Left cardiac atrium (tissue), 4 donors: ENCODE data around the gene KRT4. TPM values are rescaled to one million over a fixed set of nuclear protein-coding genes. Genes with fewer than 3 reads are reported as not detected.
A peak's percentile ranks its signal among the peaks of the same experiment; 100 is the strongest.
"Not testable (repeated sequence)": the region's sequence is repeated elsewhere in the genome, so short reads cannot be mapped to it uniquely, and the experiment has no call there.

Experiments used
- ATAC-seq, 2 donors: fragments of 200-7000 bp; cut with Tn5 transposase; one replicate each; pipeline ENCODE4 v1.9.1; 2020; ENCODE audit warnings: mild to moderate bottlenecking in 2 of 2, moderate library complexity in 2 of 2
- DNase-seq: peaks from one replicate; pipeline ENCODE4 v3.0.0-alpha.2; 2020
- intact Hi-C, 2 donors: fragments of 100-400 bp; cut with DNase I; formaldehyde crosslinking; loops; one replicate each; pipeline versions ENCODE4 v1.14.1 to v1.15.1; 2022 to 2023
- long read RNA-seq: library from polyadenylated mRNA; unstranded; transcript quantifications from one replicate; pipeline ENCODE4 v2.0.0, GENCODE V29; 2021
- total RNA-seq, 2 donors: library from RNA; stranded (reverse); fragmentation: NEBNext Ultra II Directional; extraction: Animal tissue kit (Norgen Biotek cat#: 25700); gene quantifications; one replicate each; pipeline ENCODE4 v1.2.1, GENCODE V29; 2021
- donor health status: DM: no; HTN: yes; CAD: no.
- donor health status: DM: no; HTN: yes; CAD: no; lungs with severe emphysema.
- donor health status: DM: yes; HTN: yes; CAD: no.
- donor health status: Dilated cardiomyopathy.

The KRT4 gene
- total RNA-seq, result not detected
- long read RNA-seq, result 0 reads

DNA sequence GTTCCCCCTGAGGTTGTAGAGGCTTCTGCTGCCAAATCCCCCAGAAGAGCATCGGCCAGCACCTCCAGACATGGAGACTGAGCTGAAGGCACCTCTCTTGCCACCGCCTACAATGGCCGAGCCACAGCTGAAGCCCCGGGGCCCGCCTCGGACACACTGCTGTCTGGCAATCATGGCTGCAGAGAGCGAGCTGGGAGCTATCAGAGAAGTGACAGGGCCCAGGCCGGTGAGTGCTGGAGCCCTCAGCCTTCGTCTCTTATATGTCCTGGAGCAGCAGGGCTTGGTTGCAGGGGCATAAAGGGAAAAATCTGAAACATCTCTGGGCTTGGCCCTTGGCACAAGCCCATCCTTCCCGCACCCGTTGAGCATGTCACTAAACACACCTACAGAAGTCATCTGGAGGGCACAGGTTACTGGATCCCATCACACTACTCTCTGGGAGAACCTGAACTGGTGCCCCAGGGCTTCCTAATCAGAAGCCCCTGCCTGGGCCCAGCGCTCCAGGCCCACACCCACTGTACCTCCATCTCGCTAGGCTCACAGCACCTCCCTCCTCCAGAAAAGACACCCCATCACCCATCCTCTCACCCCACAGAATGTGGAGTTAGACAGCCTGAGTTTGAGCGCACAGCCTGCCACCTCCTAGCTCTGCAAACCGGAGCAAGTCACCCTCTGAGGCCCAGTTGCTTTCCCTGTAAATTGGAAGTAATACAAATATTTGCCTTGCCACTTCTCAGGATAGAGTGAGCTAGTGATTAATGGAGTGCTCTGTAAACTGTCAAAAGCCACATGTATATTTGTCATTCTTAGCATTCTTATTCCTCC is at the start of gene KRT4:
Gene KRT4 (minus strand): TSS at position 232 of the 825 bp plus-strand sequence. CDS start 58 bp downstream, at position 174.
- no peak for DNase-seq
- no peak for ATAC-seq
- intact Hi-C loops, result no loop called here

GRCh38 chr12:52862023-52862422 is 48.1 kb upstream of the KRT4 start:
- intact Hi-C loops, result no loop called here
- DNase-seq (no peak), ATAC-seq (no peak)

DNA sequence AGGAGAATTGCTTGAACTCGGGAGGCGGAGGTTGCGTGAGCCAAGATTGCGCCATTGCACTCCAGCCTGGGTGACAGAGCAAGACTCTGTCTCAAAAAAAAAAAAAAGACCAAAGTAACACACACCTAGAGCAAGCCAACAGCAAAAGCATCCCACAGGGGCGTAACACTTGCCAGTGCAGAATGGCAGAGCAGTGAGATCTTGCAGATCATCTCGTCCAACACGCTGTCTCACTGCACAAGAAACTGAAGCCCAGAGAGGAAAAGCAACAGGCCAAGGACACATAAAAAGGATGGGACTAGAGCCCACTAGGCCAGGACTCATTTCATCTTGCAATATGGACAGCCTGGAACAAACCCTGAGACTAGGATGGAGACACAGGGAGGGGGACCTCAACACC is 47.6 kb upstream of the KRT4 start:
- ATAC-seq, result no peak
- no peak for DNase-seq
- intact Hi-C loops, result no loop called here

DNA sequence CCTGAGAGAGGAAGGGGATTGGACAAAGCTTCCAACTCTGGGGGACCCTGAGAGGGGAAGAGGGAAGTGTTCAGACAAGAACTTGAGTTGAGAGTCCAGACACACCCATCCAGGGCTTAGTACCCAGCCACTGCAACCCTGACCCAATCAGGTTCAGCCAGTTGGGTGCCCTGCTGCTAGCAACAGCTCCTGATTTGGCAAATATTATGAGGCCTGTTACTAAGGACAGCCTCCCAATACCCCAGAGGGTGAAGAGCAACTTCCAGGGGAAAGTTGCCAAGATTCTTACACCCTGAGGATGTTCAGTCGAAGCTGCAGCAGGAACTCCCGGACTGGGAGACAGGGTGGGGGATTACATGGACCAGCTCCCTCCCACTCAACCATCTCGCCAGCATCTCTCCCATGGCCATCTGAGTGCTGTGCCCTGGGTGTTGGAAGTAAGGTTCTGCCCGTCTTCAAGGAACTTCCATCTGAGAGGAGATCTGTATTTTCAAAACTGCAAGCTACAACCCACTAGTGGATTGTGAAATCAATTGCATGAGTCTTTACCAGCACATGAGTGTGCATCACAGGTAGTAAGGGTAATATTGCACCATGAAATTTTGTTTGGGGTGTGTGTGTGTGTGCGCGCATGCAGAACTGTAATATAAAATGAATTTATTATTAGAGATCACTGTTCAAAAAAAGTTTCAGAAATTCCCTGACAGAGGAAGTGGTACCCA is 46.3 kb upstream of the KRT4 start:
- intact Hi-C loops, result no loop called here
- ATAC-seq, result peak; percentile 57 to 94
- no peak for DNase-seq

- DNase-seq (no peak), ATAC-seq (no peak)
- intact Hi-C loops, result no loop called here
These were observed 43.6 kb upstream of the KRT4 start for GRCh38 chr12:52857500-52857899.

DNA sequence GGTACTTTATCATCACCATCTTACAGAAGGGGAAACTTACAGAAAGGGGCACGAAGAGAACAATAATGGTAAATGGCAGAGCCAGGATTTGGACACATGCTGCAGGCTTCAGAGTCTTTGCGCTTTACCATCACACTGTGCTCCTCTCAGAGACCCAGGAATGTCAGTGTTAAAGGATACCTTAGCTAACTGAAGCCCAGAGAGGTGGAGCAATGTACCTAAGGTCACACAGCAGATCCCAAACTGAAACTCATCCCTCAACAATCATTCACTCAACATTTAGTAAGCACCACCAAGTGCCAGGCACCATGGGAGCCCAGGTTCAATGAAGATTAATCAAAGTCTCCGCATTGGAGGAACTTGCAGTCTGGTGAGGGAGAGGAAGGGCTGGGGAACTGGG is 42.9 kb upstream of the KRT4 start:
- intact Hi-C loops, result no loop called here
- no peak for ATAC-seq

GRCh38 chr12:52856077-52856476 is 42.2 kb upstream of the KRT4 start:
- not testable (repeated sequence) for ATAC-seq

More for the DNA sequence above, 42.9 kb upstream of the KRT4 start:
- DNase-seq, result no peak

GRCh38 chr12:52851787-52852186 is 37.9 kb upstream of the KRT4 start:
- DNase-seq (no peak), ATAC-seq (no peak)
- intact Hi-C loops, result no loop called here

More at GRCh38 chr12:52856077-52856476, 42.2 kb upstream of the KRT4 start:
- DNase-seq, intact Hi-C loops: not testable (repeated sequence)

DNA sequence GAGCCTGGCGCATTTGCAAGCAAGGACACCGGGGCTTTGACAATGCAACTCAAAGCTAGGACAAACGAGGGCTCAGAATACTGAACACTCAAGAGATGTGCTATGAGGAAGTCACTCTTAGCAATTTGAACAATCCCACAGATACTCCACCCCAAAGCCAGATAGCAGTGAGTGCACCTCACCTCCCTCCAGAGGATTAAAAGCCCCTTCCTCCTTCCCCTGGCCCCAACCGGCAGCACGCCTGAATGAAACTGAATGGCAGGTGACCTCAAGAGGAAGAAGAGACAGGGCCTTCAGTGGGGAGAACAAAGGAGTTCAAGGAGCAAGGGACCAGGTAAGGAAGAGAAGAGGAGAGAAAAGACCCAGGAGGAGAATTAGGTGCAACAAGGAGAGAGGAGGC is 36.8 kb upstream of the KRT4 start:
- DNase-seq (no peak), ATAC-seq (no peak)
- intact Hi-C loops, result no loop called here

DNA sequence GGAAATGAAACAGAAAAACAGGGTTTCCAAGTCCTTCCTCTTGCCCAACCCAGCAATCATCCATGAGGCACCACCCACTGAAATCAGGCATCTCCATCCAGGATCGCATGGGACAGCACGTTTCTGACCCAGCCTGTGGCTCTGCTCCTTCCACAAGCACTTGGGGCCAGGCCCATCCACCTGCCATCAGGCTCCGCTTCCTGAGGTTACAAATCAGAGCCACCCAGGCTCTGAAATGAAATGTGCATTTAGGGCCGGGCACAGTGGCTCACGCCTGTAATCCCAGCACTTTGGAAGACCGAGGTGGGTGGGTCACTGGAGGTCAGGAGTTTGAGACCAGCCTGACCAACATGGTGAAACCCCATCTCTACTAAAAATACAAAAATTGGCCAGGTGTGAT is 35.6 kb upstream of the KRT4 start:
- no peak for DNase-seq
- intact Hi-C loops, result no loop called here
- ATAC-seq, result no peak

GRCh38 chr12:52848661-52849255 is 34.8 kb upstream of the KRT4 start, which contains the start of gene KRT78:
KRT78 (minus strand) TSS chr12:52848994; CDS start chr12:52848930, 64 bp downstream.
- ATAC-seq (no peak), DNase-seq (no peak)
- intact Hi-C loops, result no loop called here

DNA sequence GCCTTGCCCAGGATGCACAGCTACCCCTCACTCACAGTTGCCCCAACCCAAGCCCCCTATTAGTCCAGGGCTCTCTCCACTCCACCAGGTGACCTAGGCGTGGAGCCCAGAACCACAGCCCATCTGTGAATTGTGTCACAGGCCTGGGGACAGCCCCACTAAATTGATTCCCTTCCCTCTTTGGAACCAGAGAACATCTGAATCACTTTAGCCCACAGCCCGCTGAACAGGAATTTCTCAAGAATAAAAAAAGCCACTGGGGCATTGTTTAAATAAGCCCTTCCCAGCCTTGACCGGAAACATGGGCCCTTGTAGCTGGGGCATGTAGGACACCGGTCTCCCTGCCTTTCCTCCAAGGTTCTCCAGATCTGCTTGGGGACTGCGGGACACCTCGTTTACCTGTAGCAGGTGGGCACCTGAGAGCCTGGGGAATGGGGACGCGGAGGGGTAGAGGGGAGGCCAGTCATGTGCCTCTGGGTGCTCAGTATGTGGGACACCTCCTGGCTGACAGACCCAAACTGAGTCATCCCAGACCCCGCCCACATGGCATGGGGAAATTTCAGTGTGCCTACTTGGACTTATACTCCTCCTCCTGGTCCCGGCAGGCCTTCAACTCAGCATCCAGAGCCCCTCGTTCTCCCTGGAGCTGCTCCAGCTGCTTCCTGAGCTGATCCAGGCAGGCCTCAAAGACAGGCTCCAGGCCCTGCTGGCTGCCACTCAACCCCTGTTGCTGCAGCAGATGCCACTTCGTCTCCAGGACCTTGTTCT is 33.6 kb upstream of the KRT4 start:
- no peak for ATAC-seq
- intact Hi-C loops, result no loop called here

GRCh38 chr12:52846356-52846970 is 32.5 kb upstream of the KRT4 start:
- intact Hi-C loops, result no loop called here
- DNase-seq (no peak), ATAC-seq (no peak)

More for the DNA sequence above, 33.6 kb upstream of the KRT4 start:
- DNase-seq, result no peak

DNA sequence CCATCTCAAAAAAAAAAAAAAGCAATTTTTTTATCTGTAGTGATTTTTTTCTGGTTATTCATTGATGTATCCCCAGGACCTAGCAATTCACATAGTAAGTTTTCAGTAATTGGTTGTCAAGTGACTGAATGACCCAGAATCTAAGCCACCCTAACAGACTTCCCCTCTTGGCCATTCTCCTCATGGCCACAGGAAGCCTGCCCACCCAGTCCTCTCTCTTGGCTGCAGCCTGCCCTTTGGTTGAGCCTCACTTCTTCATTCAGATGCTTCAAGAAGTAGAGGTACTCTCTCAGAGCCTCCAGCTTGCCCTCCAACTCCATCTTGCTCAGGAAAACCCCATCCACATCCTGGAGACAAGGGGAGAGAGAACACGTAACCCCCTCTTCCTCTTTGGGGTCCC is 32.0 kb upstream of the KRT4 start:
- no peak for DNase-seq
- intact Hi-C loops, result no loop called here
- ATAC-seq, result no peak

- ATAC-seq, result no peak
- intact Hi-C loops, result no loop called here
- no peak for DNase-seq
These were observed 30.5 kb upstream of the KRT4 start for GRCh38 chr12:52844386-52844785.

GRCh38 chr12:52839436-52840105 is 25.7 kb upstream of the KRT4 start:
- ATAC-seq, result no peak
- intact Hi-C loops, result no loop called here
- DNase-seq, result no peak

GRCh38 chr12:52838609-52839435 is 24.9 kb upstream of the KRT4 start:
- no peak for ATAC-seq
- intact Hi-C loops, result no loop called here

More at GRCh38 chr12:52838609-52839435, 24.9 kb upstream of the KRT4 start:
- DNase-seq, result no peak
